H9 (cell line): Measurements from ENCODE around the gene TEAD1. TPM values are rescaled to one million over a fixed set of nuclear protein-coding genes. Genes with fewer than 3 reads are reported as not detected.

Experiments
- DNase-seq: peaks from one replicate; pipeline ENCODE4 v3.0.0-alpha.2; 2017
- H2AFZ ChIP-seq: one replicate; pipeline ENCODE4 v1.6.1; 2013; ENCODE audit warnings: mild to moderate bottlenecking, low read length, control low read depth, moderate library complexity
- H2AK5ac ChIP-seq: 2 replicates; pipeline ENCODE4 v1.6.1; 2013; ENCODE audit warnings: low read length, control low read depth, mixed read lengths; ENCODE audit not compliant: insufficient read length
- H2BK120ac ChIP-seq: one replicate; pipeline ENCODE4 v1.6.1; 2013; ENCODE audit warnings: low read depth, mild to moderate bottlenecking, low read length, control low read depth, inconsistent platforms; ENCODE audit not compliant: poor library complexity, severe bottlenecking
- H2BK12ac ChIP-seq: 2 replicates; pipeline ENCODE4 v1.6.1; 2013; ENCODE audit warnings: low read length, control low read depth, mixed read lengths, low read depth; ENCODE audit not compliant: insufficient read length
- H2BK15ac ChIP-seq: 2 replicates; pipeline ENCODE4 v1.6.1; 2013; ENCODE audit warnings: low read depth, low read length, control low read depth
- H2BK20ac ChIP-seq: one replicate; pipeline ENCODE4 v1.6.1; 2013; ENCODE audit warnings: low read depth, mild to moderate bottlenecking, low read length, control low read depth, inconsistent platforms; ENCODE audit not compliant: poor library complexity, severe bottlenecking
- H2BK5ac ChIP-seq: 2 replicates; pipeline ENCODE4 v1.6.1; 2013; ENCODE audit warnings: low read length, control low read depth, mixed read lengths; ENCODE audit not compliant: insufficient read length
- H3K14ac ChIP-seq: 2 replicates; pipeline ENCODE4 v1.6.1; 2013; ENCODE audit warnings: low read length, control low read depth; ENCODE audit not compliant: insufficient read depth
- H3K18ac ChIP-seq: 2 replicates; pipeline ENCODE4 v1.6.1; 2013; ENCODE audit warnings: low read depth, mild to moderate bottlenecking, mixed read lengths, low read length, control low read depth; ENCODE audit not compliant: insufficient read length
- H3K23ac ChIP-seq: 2 replicates; pipeline ENCODE4 v1.6.1; 2013; ENCODE audit warnings: low read length, control low read depth, mixed read lengths, low read depth; ENCODE audit not compliant: insufficient read length
- H3K23me2 ChIP-seq: 2 replicates; pipeline ENCODE4 v1.6.1; 2013; ENCODE audit warnings: low read depth, mild to moderate bottlenecking, mixed read lengths, low read length, control low read depth; ENCODE audit not compliant: insufficient read length, poor library complexity, severe bottlenecking
- H3K27ac ChIP-seq: 2 replicates; pipeline ENCODE4 v1.5.1; 2013; ENCODE audit warnings: low read length, control low read depth, mixed read lengths, low read depth; ENCODE audit not compliant: insufficient read length
- H3K27me3 ChIP-seq: 2 replicates; pipeline ENCODE4 v1.6.1; 2013; ENCODE audit warnings: low read length, control low read depth, inconsistent platforms; ENCODE audit not compliant: insufficient read depth
- H3K4ac ChIP-seq: 2 replicates; pipeline ENCODE4 v1.6.1; 2013; ENCODE audit warnings: low read depth, mild to moderate bottlenecking, control low read depth, inconsistent platforms, low read length, moderate library complexity
- H3K4me1 ChIP-seq: 2 replicates; pipeline ENCODE4 v1.6.1; 2013; ENCODE audit warnings: low read length, control low read depth, inconsistent platforms; ENCODE audit not compliant: insufficient read depth
- H3K4me2 ChIP-seq: 2 replicates; pipeline ENCODE4 v1.6.1; 2013; ENCODE audit warnings: low read length, control low read depth, mixed read lengths; ENCODE audit not compliant: insufficient read length, insufficient read depth
- H3K56ac ChIP-seq: 2 replicates; pipeline ENCODE4 v1.6.1; 2013; ENCODE audit warnings: low read depth, mild to moderate bottlenecking, mixed read lengths, low read length, control low read depth; ENCODE audit not compliant: insufficient read length
- H3K79me1 ChIP-seq: 2 replicates; pipeline ENCODE4 v1.6.1; 2013; ENCODE audit warnings: low read depth, mild to moderate bottlenecking, moderate library complexity, low read length, control low read depth, inconsistent platforms; ENCODE audit not compliant: insufficient read depth, poor library complexity, severe bottlenecking
- H3K79me2 ChIP-seq: 2 replicates; pipeline ENCODE4 v1.6.1; 2013; ENCODE audit warnings: low read length, control low read depth, inconsistent platforms; ENCODE audit not compliant: insufficient read depth
- H3K9ac ChIP-seq: 2 replicates; pipeline ENCODE4 v1.6.1; 2013; ENCODE audit warnings: low read length, control low read depth, mixed read lengths; ENCODE audit not compliant: insufficient read length; ENCODE audit errors: extremely low read depth
- H3K9me3 ChIP-seq: one replicate; pipeline ENCODE4 v1.6.1; 2013; ENCODE audit warnings: low read depth, low read length, inconsistent platforms; ENCODE audit not compliant: control insufficient read depth
- H3T11ph ChIP-seq: one replicate; pipeline ENCODE4 v1.6.1; 2013; ENCODE audit warnings: mild to moderate bottlenecking, low read length, control low read depth, inconsistent platforms
- H4K20me1 ChIP-seq: one replicate; pipeline ENCODE4 v1.6.1; 2013; ENCODE audit not compliant: control insufficient read depth, insufficient read length, insufficient read depth
- H4K5ac ChIP-seq: 2 replicates; pipeline ENCODE4 v1.6.1; 2013; ENCODE audit warnings: low read depth, mild to moderate bottlenecking, mixed read lengths, low read length, control low read depth; ENCODE audit not compliant: insufficient read length
- H4K8ac ChIP-seq: replicated peaks from 2 replicates; pipeline ENCODE4 v1.6.1; 2013; ENCODE audit warnings: low read length, control low read depth, mixed read lengths, low read depth; ENCODE audit not compliant: insufficient read length
- H4K91ac ChIP-seq: 2 replicates; pipeline ENCODE4 v1.6.1; 2013; ENCODE audit warnings: low read depth, mild to moderate bottlenecking, moderate library complexity, mixed read lengths, low read length, control low read depth; ENCODE audit not compliant: insufficient read length
- H3K27ac Mint-ChIP-seq, 3 experiments: 2 replicates in 2 of 3; 3 replicates in 1 of 3; pipeline ENCODE4 v1.8.0; 2020 to 2021; ENCODE audit warnings: mixed read lengths in 3 of 3, mild to moderate bottlenecking in 1 of 3, moderate library complexity in 1 of 3
- H3K27me3 Mint-ChIP-seq: 2 replicates; pipeline ENCODE4 v1.8.0; 2021; ENCODE audit warnings: low read depth, mild to moderate bottlenecking, moderate library complexity, mixed read lengths
- H3K36me3 Mint-ChIP-seq, 3 experiments: 2 replicates in 2 of 3; 3 replicates in 1 of 3; pipeline ENCODE4 v1.8.0; 2020 to 2021; ENCODE audit warnings: low read depth in 3 of 3, mixed read lengths in 3 of 3; ENCODE audit not compliant: insufficient read depth in 1 of 3
- H3K4me1 Mint-ChIP-seq, 2 experiments: 2 replicates each; pipeline ENCODE4 v1.8.0; 2020; ENCODE audit warnings: mixed read lengths in 2 of 2
- H3K4me3 Mint-ChIP-seq, 2 experiments: 2 replicates in 1 of 2; 3 replicates in 1 of 2; pipeline ENCODE4 v1.8.0; 2020 to 2021; ENCODE audit warnings: mild to moderate bottlenecking in 2 of 2, mixed read lengths in 2 of 2, moderate library complexity in 1 of 2
- H3K9me3 Mint-ChIP-seq, 2 experiments: 2 replicates in 1 of 2; 3 replicates in 1 of 2; pipeline ENCODE4 v1.8.0; 2020; ENCODE audit warnings: mild to moderate bottlenecking in 2 of 2, mixed read lengths in 2 of 2, moderate library complexity in 1 of 2
- WGBS: extraction: QIAGEN DNeasy Blood & Tissue Kit; methylation state at CpG from one replicate; pipeline ENCODE4 v1.1.7; 2013; ENCODE audit warnings: missing lambda C conversion rate, low lambda C conversion rate, mixed read lengths; ENCODE audit not compliant: insufficient read length; ENCODE audit errors: extremely low coverage; 5-methylcytosine and 5-hydroxymethylcytosine counted together
- total RNA-seq: library from RNA; stranded (reverse); gene quantifications from 2 replicates; pipeline ENCODE4 v1.2.1, GENCODE V29; 2021
- TF ChIP-seq, protein P1 (sequence below): fragments of 200-600 bp; sonication (generic); conservative IDR thresholded peaks from 3 replicates; pipeline ENCODE4 v1.8.0; 2021; ENCODE audit warnings: antibody characterized with exemption, mild to moderate bottlenecking

The TEAD1 gene
- total RNA-seq, 1 experiment from 2014 or later, result 75.1 TPM

DNA sequence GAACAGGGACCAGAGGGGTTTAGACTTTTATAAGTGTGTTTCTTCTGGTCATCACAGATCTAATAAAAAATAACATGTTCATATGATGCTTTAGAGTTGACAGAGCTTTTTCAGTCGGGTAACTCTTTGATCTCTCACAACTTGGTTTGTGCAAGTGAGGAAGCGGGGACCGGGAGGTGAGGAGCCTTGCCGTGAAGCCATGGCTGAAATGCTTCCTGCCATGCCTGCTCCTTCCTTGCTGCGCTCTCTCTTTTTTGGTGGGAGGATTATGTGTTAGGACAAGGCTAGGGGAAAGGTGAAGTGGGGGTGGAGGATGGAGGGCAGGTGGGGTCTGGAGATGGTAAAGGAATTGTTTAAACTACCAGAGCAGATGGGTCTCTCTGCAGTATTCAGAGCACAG, 23.8 kb downstream of the TEAD1 start:
- H3K23me2 ChIP-seq, result no peaks in the 10 kb centered on the region
- H3K9ac ChIP-seq, result no peak overlapping the region
- no peak overlapping the region for H2AFZ ChIP-seq
- H4K5ac ChIP-seq, result no peak overlapping the region
- no peak overlapping the region for H2BK5ac ChIP-seq
- no peak overlapping the region for H2BK20ac ChIP-seq
- no peak overlapping the region for H3K4ac ChIP-seq
- TF ChIP-seq, protein P1, sequence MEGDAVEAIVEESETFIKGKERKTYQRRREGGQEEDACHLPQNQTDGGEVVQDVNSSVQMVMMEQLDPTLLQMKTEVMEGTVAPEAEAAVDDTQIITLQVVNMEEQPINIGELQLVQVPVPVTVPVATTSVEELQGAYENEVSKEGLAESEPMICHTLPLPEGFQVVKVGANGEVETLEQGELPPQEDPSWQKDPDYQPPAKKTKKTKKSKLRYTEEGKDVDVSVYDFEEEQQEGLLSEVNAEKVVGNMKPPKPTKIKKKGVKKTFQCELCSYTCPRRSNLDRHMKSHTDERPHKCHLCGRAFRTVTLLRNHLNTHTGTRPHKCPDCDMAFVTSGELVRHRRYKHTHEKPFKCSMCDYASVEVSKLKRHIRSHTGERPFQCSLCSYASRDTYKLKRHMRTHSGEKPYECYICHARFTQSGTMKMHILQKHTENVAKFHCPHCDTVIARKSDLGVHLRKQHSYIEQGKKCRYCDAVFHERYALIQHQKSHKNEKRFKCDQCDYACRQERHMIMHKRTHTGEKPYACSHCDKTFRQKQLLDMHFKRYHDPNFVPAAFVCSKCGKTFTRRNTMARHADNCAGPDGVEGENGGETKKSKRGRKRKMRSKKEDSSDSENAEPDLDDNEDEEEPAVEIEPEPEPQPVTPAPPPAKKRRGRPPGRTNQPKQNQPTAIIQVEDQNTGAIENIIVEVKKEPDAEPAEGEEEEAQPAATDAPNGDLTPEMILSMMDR, result no peak
- H3K18ac ChIP-seq, result no peak overlapping the region
- peak overlapping the region; percentile 75; the same call in 1 of the 2 replicates for H3K14ac ChIP-seq
- no CpG with 5 or more reads among the region's 5 CpGs for WGBS
- Mint-ChIP-seq H3K27ac (peak overlapping the region; percentile 5 to 73 (median 49); a peak in 6 of 7 replicates), H3K36me3 (0 out of 7 replicates have a peak, but pooled peaks cover 0 to 2% (median 0%) of the 10 kb centered on the region in 3 experiments), H3K4me3 (peak overlapping the region in 1 of 2 experiments; percentile 54; a peak in 3 of 5 replicates), H3K27me3 (no peaks in the 10 kb centered on the region), H3K9me3 (no peaks in the 10 kb centered on the region), H3K4me1 (peaks cover 77 to 89% of the 10 kb centered on the region in 2 experiments)
- no peak overlapping the region for H2BK120ac ChIP-seq
- H4K8ac ChIP-seq, result no peak overlapping the region
- H3K4me2 ChIP-seq, result no peak overlapping the region
- no peak overlapping the region for H3T11ph ChIP-seq
- no peak overlapping the region for H4K91ac ChIP-seq
- no peaks in the 10 kb centered on the region for H3K27me3 ChIP-seq
- DNase-seq, result no peak
- peaks cover 25% of the 10 kb centered on the region for H3K79me2 ChIP-seq
- H2BK12ac ChIP-seq, result no peak overlapping the region
- H3K27ac ChIP-seq, result no peak overlapping the region
- H3K23ac ChIP-seq, result no peak overlapping the region
- H3K4me1 ChIP-seq, result peaks cover 32% of the 10 kb centered on the region; the same call in 1 of the 2 replicates
- H2AK5ac ChIP-seq, result no peak overlapping the region
- H3K9me3 ChIP-seq, result no peaks in the 10 kb centered on the region
- peaks cover 4% of the 10 kb centered on the region for H4K20me1 ChIP-seq
- H3K56ac ChIP-seq, result no peak overlapping the region
- peaks cover 7% of the 10 kb centered on the region for H3K79me1 ChIP-seq
- H2BK15ac ChIP-seq, result no peak overlapping the region
